Endothelial cell of umbilical vein (primary cell): ENCODE measurements around the gene GAS2L2. TPM values are rescaled to one million over a fixed set of nuclear protein-coding genes. Genes with fewer than 3 reads are reported as not detected.
A peak's percentile ranks its signal among the peaks of the same experiment; 100 is the strongest.

Experiments
- BruUV-seq: library from RNA; stranded (reverse); fragments of 400-500 nt; replicated peaks from 2 replicates; lab custom pipeline; 2021; lab: Mats Ljungman, UMichigan
- CTCF ChIA-PET: fragments of 300-600, 350-600 bp; sonication (Branson Sonifier 250); formaldehyde crosslinking; loops from one replicate; lab custom pipeline; 2021; ENCODE audit warnings: antibody characterized with exemption, inconsistent platforms; lab: Charles Lee
- POLR2A ChIA-PET: fragments of 300-600, 350-600 bp; sonication (Branson Sonifier 250); formaldehyde crosslinking; loops from one replicate; lab custom pipeline; 2021; ENCODE audit warnings: antibody characterized with exemption, inconsistent platforms; lab: Charles Lee
- DNase-seq: peaks from one replicate; pipeline ENCODE4 v3.0.0-alpha.2; 2011; ENCODE audit warnings: low read depth, low spot score
- FAIRE-seq: peaks from 2 replicates; lab custom pipeline; 2011; peaks lifted over from hg19 to GRCh38; lab: Jason Lieb, UNC
- H2AFZ ChIP-seq: 2 replicates; pipeline ENCODE4 v1.6.0; 2012; ENCODE audit warnings: low read depth, low read length, control low read depth, inconsistent platforms
- H3K27ac ChIP-seq: 2 replicates; pipeline ENCODE4 v1.5.1; 2011; ENCODE audit warnings: low read depth, mild to moderate bottlenecking, control low read depth, low read length, moderate library complexity; ENCODE audit not compliant: insufficient read depth
- H3K27me3 ChIP-seq, 2 experiments: 2 replicates each; pipeline versions ENCODE4 v1.6.0 to v1.6.1; 2011; ENCODE audit warnings: low read length in 2 of 2, mixed read lengths in 1 of 2; ENCODE audit not compliant: control insufficient read depth in 2 of 2, insufficient read depth in 2 of 2
- H3K36me3 ChIP-seq, 2 experiments: 2 replicates in 1 of 2; 3 replicates in 1 of 2; pipeline ENCODE4 v1.5.1; 2011; ENCODE audit warnings: low read length in 2 of 2, mild to moderate bottlenecking in 1 of 2, moderate library complexity in 1 of 2; ENCODE audit not compliant: control insufficient read depth in 2 of 2, insufficient read depth in 2 of 2; ENCODE audit errors: extremely low read depth in 1 of 2
- H3K4me1 ChIP-seq: 3 replicates; pipeline ENCODE4 v1.5.1; 2011; ENCODE audit warnings: mild to moderate bottlenecking, low read length; ENCODE audit not compliant: control insufficient read depth, insufficient read depth; ENCODE audit errors: extremely low read depth
- H3K4me2 ChIP-seq: 2 replicates; pipeline ENCODE4 v1.6.1; 2011; ENCODE audit warnings: low read length, control low read depth, mixed read lengths; ENCODE audit not compliant: insufficient read depth
- H3K4me3 ChIP-seq, 3 experiments: fragments of 200-600 bp in 1 of 3; sonication (generic), shearing (Covaris generic) in 1 of 3; replicated peaks in 1 of 3; 2 replicates each; pipeline ENCODE4 v1.5.1; 2011 to 2016; ENCODE audit warnings: control low read depth in 3 of 3, low read length in 3 of 3, mild to moderate bottlenecking in 2 of 3, inconsistent platforms in 1 of 3, low read depth in 1 of 3, moderate library complexity in 1 of 3; ENCODE audit not compliant: insufficient read depth in 1 of 3
- H3K79me2 ChIP-seq: 2 replicates; pipeline ENCODE4 v1.6.0; 2012; ENCODE audit warnings: low read length, inconsistent platforms; ENCODE audit not compliant: control insufficient read depth, insufficient read depth
- H3K9ac ChIP-seq: replicated peaks from 2 replicates; pipeline ENCODE3; 2011; ENCODE audit warnings: low read length, control low read depth; ENCODE audit not compliant: insufficient read depth; ENCODE audit errors: extremely low read depth
- H3K9me1 ChIP-seq: replicated peaks from 3 replicates; pipeline ENCODE4 v1.6.0; 2011; ENCODE audit warnings: mild to moderate bottlenecking, low read length; ENCODE audit not compliant: control insufficient read depth, insufficient read depth; ENCODE audit errors: extremely low read depth
- H3K9me3 ChIP-seq: replicated peaks from 2 replicates; pipeline ENCODE4 v1.5.1; 2012; ENCODE audit warnings: low read length, inconsistent platforms; ENCODE audit not compliant: control insufficient read depth, insufficient read depth
- H4K20me1 ChIP-seq: replicated peaks from 2 replicates; pipeline ENCODE3; 2011; ENCODE audit warnings: mild to moderate bottlenecking, low read length; ENCODE audit not compliant: control insufficient read depth, insufficient read depth; ENCODE audit errors: extremely low read depth
- CTCF ChIP-seq, 2 donors: IDR thresholded peaks; 1 replicate in 1 of 2; 2 replicates in 1 of 2; pipeline ENCODE4 v1.5.1; 2011; ENCODE audit warnings: low read length in 2 of 2, mild to moderate bottlenecking in 2 of 2, moderate library complexity in 2 of 2, control low read depth in 1 of 2, inconsistent platforms in 1 of 2, low read depth in 1 of 2; ENCODE audit not compliant: insufficient read depth in 1 of 2; ENCODE audit errors: extremely low read depth in 1 of 2
- EZH2 ChIP-seq: IDR thresholded peaks from 2 replicates; pipeline ENCODE4 v1.6.1; 2012; ENCODE audit warnings: borderline replicate concordance, low read depth, mild to moderate bottlenecking, moderate library complexity, low read length, inconsistent platforms; ENCODE audit not compliant: severe bottlenecking
- FOS ChIP-seq: IDR thresholded peaks from 2 replicates; pipeline ENCODE4 v1.6.1; 2011; ENCODE audit warnings: mild to moderate bottlenecking, low read length, moderate library complexity, borderline replicate concordance; ENCODE audit not compliant: insufficient read depth
- GATA2 ChIP-seq: IDR thresholded peaks from 2 replicates; pipeline ENCODE4 v1.7.0; 2011; ENCODE audit warnings: low read depth, mild to moderate bottlenecking, moderate library complexity, mixed read lengths, low read length; ENCODE audit not compliant: insufficient read length, insufficient read depth
- JUN ChIP-seq: IDR thresholded peaks from 2 replicates; pipeline ENCODE4 v1.6.1; 2011; ENCODE audit warnings: borderline replicate concordance, low read depth; ENCODE audit not compliant: insufficient read length, insufficient read depth
- MYC ChIP-seq: IDR thresholded peaks from one replicate; pipeline ENCODE4 v1.6.1; 2011; ENCODE audit warnings: mild to moderate bottlenecking, low read depth, low read length
- POLR2A ChIP-seq: IDR thresholded peaks from 2 replicates; pipeline ENCODE4 v1.6.1; 2012; ENCODE audit warnings: low read depth, mild to moderate bottlenecking, control low read depth, low read length
- POLR2AphosphoS5 ChIP-seq: IDR thresholded peaks from 2 replicates; pipeline ENCODE4 v1.6.1; 2012; ENCODE audit warnings: low read depth, mild to moderate bottlenecking, control low read depth, low read length, moderate library complexity; ENCODE audit not compliant: insufficient read depth
- dilution Hi-C: fragments of 300-500 bp; cut with MboI; formaldehyde crosslinking; loops from one replicate; pipeline ENCODE4 v1.15.0; 2019; ENCODE audit warnings: low sequenced_read_pairs; ENCODE audit not compliant: extremely low pct_ligation_motif_present
- intact Hi-C: fragments of 100-400 bp; cut with micrococcal nuclease; formaldehyde crosslinking; loops from one replicate; pipeline ENCODE4 v1.10.0; 2022
- polyA plus RNA-seq, 4 experiments: library from polyadenylated mRNA; depleted of rRNA in 3 of 4; stranded (reverse) in 3 of 4; unstranded in 1 of 4; fragments of >200 nt; gene quantifications; 2 replicates each; pipeline versions ENCODE4 v1.2.1 to v1.2.3, GENCODE V29; 2011 to 2012; ENCODE audit warnings: missing spikeins in 1 of 4
- total RNA-seq: library from RNA; stranded (reverse); gene quantifications from 2 replicates; pipeline ENCODE4 v1.2.3, GENCODE V29; 2021
- TF ChIP-seq, protein P1 (sequence below): IDR thresholded peaks from 2 replicates; pipeline ENCODE4 v1.6.1; 2011; ENCODE audit not compliant: insufficient read depth, insufficient read length

Gene GAS2L2
- total and polyA plus RNA-seq, 2 donors (not counting 3 experiments of a cell fraction or from before 2014, with no cell fraction given): not detected

- no peak overlapping the region for H3K4me2 ChIP-seq
- H3K36me3 ChIP-seq: no peaks in the 10 kb centered on the region
- peaks cover 7% of the 10 kb centered on the region for H3K4me1 ChIP-seq
- H3K9me3 ChIP-seq: no peaks in the 10 kb centered on the region
- intact Hi-C loops (no loop called here), dilution Hi-C loops (no loop called here)
- no peak overlapping the region for H3K9ac ChIP-seq
- H4K20me1 ChIP-seq: no peaks in the 10 kb centered on the region
- BruUV-seq: no TSS peak
- no peak overlapping the region for H3K4me3 ChIP-seq
- ChIA-PET CTCF (interaction anchor here (0.5 to 8.5 kb wide), 15 partner anchors 10 to 154 kb away, joined by 3 to 453 read pairs (median 6); partner anchors contain the start of genes MMP28 and TAF15), POLR2A (interaction anchor here (1.0 kb wide), 1 partner anchor 42 kb away, joined by 8 read pairs; the partner anchor contains the start of gene TAF15)
- no peak overlapping the region for H3K27ac ChIP-seq
- FAIRE-seq: no peak
- no peaks in the 10 kb centered on the region for H3K79me2 ChIP-seq
- H3K27me3 ChIP-seq: peaks cover 2 to 3% of the 10 kb centered on the region in 2 experiments
- H2AFZ ChIP-seq: no peak overlapping the region
- peak; percentile 60 for DNase-seq
- no peaks in the 10 kb centered on the region for H3K9me1 ChIP-seq
- TF ChIP-seq EZH2 (no peak), CTCF (IDR thresholded peaks at IDR 0.05; ENCODE audit: extremely low read depth in 1 of 2, insufficient read depth in 1 of 2, low read depth in 1 of 2, low read length in 2 of 2) (peak; percentile 41 to 57)
- TF ChIP-seq, protein P1, sequence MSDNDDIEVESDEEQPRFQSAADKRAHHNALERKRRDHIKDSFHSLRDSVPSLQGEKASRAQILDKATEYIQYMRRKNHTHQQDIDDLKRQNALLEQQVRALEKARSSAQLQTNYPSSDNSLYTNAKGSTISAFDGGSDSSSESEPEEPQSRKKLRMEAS: no peak
Observed at GRCh38 chr17:35766903-35767510, 14.0 kb upstream of the GAS2L2 start.

DNA sequence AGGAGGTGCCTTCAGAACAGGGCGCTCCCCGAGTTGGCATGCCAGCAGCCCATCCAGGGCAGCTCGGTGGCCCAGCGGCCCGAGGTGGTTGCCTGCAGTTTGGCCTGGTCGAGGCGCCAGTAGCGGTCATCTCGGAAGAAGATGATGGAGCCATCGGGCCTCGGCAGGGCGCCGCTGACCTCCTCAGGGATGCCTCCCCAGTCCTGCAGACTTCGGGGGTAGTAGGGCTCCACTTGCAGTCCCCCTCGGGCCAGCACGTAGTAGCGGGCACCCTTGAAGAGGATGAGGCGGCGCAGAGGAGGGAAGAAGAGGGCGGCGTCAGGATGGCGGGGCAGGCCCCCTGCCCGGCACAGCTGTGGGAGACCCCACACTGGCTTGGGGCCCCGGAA is 13.4 kb upstream of the GAS2L2 start:
- Histone ChIP-seq H3K4me1 (peaks cover 7% of the 10 kb centered on the region), H3K9me1 (no peaks in the 10 kb centered on the region), H3K9me3 (no peaks in the 10 kb centered on the region), H3K4me3 (no peak overlapping the region), H3K36me3 (no peaks in the 10 kb centered on the region), H4K20me1 (no peaks in the 10 kb centered on the region), H3K27me3 (peaks cover 2 to 3% of the 10 kb centered on the region in 2 experiments), H3K9ac (no peak overlapping the region), H3K79me2 (no peaks in the 10 kb centered on the region), H3K27ac (no peak overlapping the region), H3K4me2 (no peak overlapping the region), H2AFZ (no peak overlapping the region)
- intact Hi-C loops: no loop called here
- ChIA-PET CTCF (interaction anchor here (1.0 to 8.5 kb wide), 12 partner anchors 10 to 153 kb away, joined by 4 to 453 read pairs (median 6); partner anchors contain the start of gene TAF15), POLR2A (interaction anchor here (1.0 kb wide), 1 partner anchor 42 kb away, joined by 8 read pairs; the partner anchor contains the start of gene TAF15)
- dilution Hi-C loops: no loop called here
- BruUV-seq: no TSS peak
- FAIRE-seq (no peak), DNase-seq (no peak)
- no peak for TF ChIP-seq JUN
- TF ChIP-seq FOS: no peak
- no peak for TF ChIP-seq POLR2A
- no peak for TF ChIP-seq POLR2AphosphoS5
- TF ChIP-seq EZH2: no peak
- TF ChIP-seq, protein P1: no peak
- TF ChIP-seq GATA2: no peak
- no peak for TF ChIP-seq MYC
